Measurements from ENCODE around the gene PIGC. TPM values are rescaled to one million over a fixed set of nuclear protein-coding genes. Genes with fewer than 3 reads are reported as not detected.

The PIGC gene
- total RNA-seq, 4 donors from 2014 or later: 19.4 to 23.4 (median 20.9) TPM

GRCh38 chr1:172473842-172474241 is 30.0 kb upstream of the PIGC start:
- H3K9me3 ChIP-seq: no peaks in the 10 kb centered on the region
- no peak for TF ChIP-seq POLR2A (IDR thresholded peaks at IDR 0.05)
- TF ChIP-seq CTCF (IDR thresholded peaks at IDR 0.05): no peak
- H3K36me3 ChIP-seq: no peaks in the 10 kb centered on the region
- DNase-seq: no peak
- H3K4me1 ChIP-seq: peaks cover 0 to 12% of the 10 kb centered on the region in 2 donors
- no peak overlapping the region for H3K27ac ChIP-seq
- no peaks in the 10 kb centered on the region for H3K27me3 ChIP-seq
- H3K4me3 ChIP-seq (replicated peaks in 1 of 3): no peak overlapping the region
- intact Hi-C loops (cut with DNase I): no loop called here

- Histone ChIP-seq H3K27me3 (no peaks in the 10 kb centered on the region), H3K36me3 (no peaks in the 10 kb centered on the region), H3K27ac (no peak overlapping the region), H3K9me3 (no peaks in the 10 kb centered on the region), H3K4me1 (peaks cover 0 to 12% of the 10 kb centered on the region in 2 donors), H3K4me3 (replicated peaks in 1 of 3) (no peak overlapping the region)
- 26 to 30% methylated on average over 3 of the region's 3 CpGs for WGBS, 2 donors
- TF ChIP-seq CTCF (IDR thresholded peaks at IDR 0.05): no peak
- no peak for DNase-seq
- intact Hi-C loops (cut with DNase I): no loop called here
Measured at GRCh38 chr1:172473302-172473701, 29.4 kb upstream of the PIGC start.

GRCh38 chr1:172472495-172472894 is 28.6 kb upstream of the PIGC start:
- H3K4me3 ChIP-seq (replicated peaks in 1 of 3): no peak overlapping the region
- H3K27ac ChIP-seq: no peak overlapping the region
- 63 to 67% methylated on average over 1 of the region's 1 CpG for WGBS, 2 donors
- H3K36me3 ChIP-seq: no peaks in the 10 kb centered on the region
- peaks cover 0 to 12% of the 10 kb centered on the region in 2 donors for H3K4me1 ChIP-seq
- DNase-seq: no peak
- H3K27me3 ChIP-seq: no peaks in the 10 kb centered on the region
- intact Hi-C loops (cut with DNase I): no loop called here
- no peaks in the 10 kb centered on the region for H3K9me3 ChIP-seq
- TF ChIP-seq POLR2A (IDR thresholded peaks at IDR 0.05): no peak
- TF ChIP-seq CTCF (IDR thresholded peaks at IDR 0.05): no peak

GRCh38 chr1:172471666-172472065 is 27.8 kb upstream of the PIGC start:
- WGBS, 2 donors: 91 to 95% methylated on average over 1 of the region's 1 CpG

GRCh38 chr1:172470149-172470548 is 26.3 kb upstream of the PIGC start:
- Histone ChIP-seq H3K4me3 (replicated peaks in 1 of 3) (no peak overlapping the region), H3K27ac (no peak overlapping the region), H3K36me3 (no peaks in the 10 kb centered on the region), H3K27me3 (no peaks in the 10 kb centered on the region), H3K4me1 (peaks cover 0 to 12% of the 10 kb centered on the region in 2 donors), H3K9me3 (no peaks in the 10 kb centered on the region)
- DNase-seq: no peak
- TF ChIP-seq CTCF (IDR thresholded peaks at IDR 0.05): no peak
- intact Hi-C loops (cut with DNase I): no loop called here
- 38 to 63% methylated on average over 2 of the region's 2 CpGs for WGBS, 2 donors

More at GRCh38 chr1:172471666-172472065, 27.8 kb upstream of the PIGC start:
- TF ChIP-seq POLR2A (IDR thresholded peaks at IDR 0.05) (no peak), CTCF (IDR thresholded peaks at IDR 0.05) (no peak)
- Histone ChIP-seq H3K27me3 (no peaks in the 10 kb centered on the region), H3K36me3 (no peaks in the 10 kb centered on the region), H3K9me3 (no peaks in the 10 kb centered on the region), H3K4me1 (peaks cover 0 to 12% of the 10 kb centered on the region in 2 donors), H3K27ac (no peak overlapping the region), H3K4me3 (replicated peaks in 1 of 3) (no peak overlapping the region)
- intact Hi-C loops (cut with DNase I): no loop called here
- DNase-seq: no peak

All from thyroid gland (tissue), 4 donors.